Loucy (cell line): ENCODE results near the gene FHIT.

Experiments used
- EZH2phosphoT487 ChIP-seq: fragments of 200-600 bp; IDR thresholded peaks from 2 replicates; pipeline ENCODE4 v1.6.1; 2018; ENCODE audit warnings: antibody characterized with exemption, mild to moderate bottlenecking, moderate library complexity, borderline replicate concordance
- TF ChIP-seq, protein P1 (sequence below): fragments of 200-600 bp; sonication (generic); conservative IDR thresholded peaks from 2 replicates; pipeline ENCODE4 v1.5.1; 2014; ENCODE audit warnings: mild to moderate bottlenecking, antibody characterized with exemption, low read length

DNA sequence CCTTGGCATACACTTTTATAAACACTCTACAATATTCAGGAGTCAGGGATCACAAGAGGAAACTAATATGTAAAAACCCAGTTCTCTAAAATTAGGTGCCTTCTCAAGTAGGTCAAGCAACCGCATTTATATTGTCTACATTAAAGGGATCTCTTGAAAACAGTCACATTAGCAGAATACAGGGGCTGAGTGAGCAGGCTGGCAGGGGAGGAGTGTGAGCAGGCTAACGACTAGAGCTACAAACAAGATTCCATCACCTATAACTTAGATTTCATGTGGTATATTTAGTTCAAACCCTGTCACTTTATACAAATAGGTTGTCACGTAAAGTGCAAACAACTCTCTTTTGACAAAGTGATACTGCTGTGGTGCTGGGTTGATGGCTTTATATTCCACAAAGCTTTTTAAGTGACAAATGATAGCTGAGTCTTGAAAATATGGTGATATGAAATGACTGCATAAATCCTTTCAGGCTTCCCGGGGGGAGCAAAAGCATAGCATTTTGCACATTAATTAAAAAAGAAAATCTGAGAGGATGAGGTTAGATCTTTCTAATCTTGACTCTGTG lies 937.9 kb downstream of the FHIT start:
- TF ChIP-seq, protein P1, sequence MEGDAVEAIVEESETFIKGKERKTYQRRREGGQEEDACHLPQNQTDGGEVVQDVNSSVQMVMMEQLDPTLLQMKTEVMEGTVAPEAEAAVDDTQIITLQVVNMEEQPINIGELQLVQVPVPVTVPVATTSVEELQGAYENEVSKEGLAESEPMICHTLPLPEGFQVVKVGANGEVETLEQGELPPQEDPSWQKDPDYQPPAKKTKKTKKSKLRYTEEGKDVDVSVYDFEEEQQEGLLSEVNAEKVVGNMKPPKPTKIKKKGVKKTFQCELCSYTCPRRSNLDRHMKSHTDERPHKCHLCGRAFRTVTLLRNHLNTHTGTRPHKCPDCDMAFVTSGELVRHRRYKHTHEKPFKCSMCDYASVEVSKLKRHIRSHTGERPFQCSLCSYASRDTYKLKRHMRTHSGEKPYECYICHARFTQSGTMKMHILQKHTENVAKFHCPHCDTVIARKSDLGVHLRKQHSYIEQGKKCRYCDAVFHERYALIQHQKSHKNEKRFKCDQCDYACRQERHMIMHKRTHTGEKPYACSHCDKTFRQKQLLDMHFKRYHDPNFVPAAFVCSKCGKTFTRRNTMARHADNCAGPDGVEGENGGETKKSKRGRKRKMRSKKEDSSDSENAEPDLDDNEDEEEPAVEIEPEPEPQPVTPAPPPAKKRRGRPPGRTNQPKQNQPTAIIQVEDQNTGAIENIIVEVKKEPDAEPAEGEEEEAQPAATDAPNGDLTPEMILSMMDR = no peak
- no peak for TF ChIP-seq EZH2phosphoT487
